Astrocyte of the cerebellum (primary cell): Measurements from ENCODE around the gene PIEZO1.

Experiments used
- DNase-seq: peaks from one replicate; pipeline ENCODE4 v3.0.0-alpha.2; 2011; ENCODE audit warnings: low read depth
- H3K4me3 ChIP-seq: 2 replicates; pipeline ENCODE4 v1.5.1; 2011; ENCODE audit warnings: mild to moderate bottlenecking, low read depth, low read length, moderate library complexity
- CTCF ChIP-seq: IDR thresholded peaks from 2 replicates; pipeline ENCODE4 v1.5.1; 2012; ENCODE audit warnings: low read length, low read depth, moderate library complexity, mild to moderate bottlenecking; ENCODE audit errors: missing control alignments
- in situ Hi-C: cut with HindIII; loops from 2 replicates; pipeline ENCODE4 v1.10.0; 2017; ENCODE audit warnings: low sequenced_read_pairs

Gene PIEZO1

GRCh38 chr16:88761830-88762229 lies 23.2 kb downstream of the PIEZO1 start:
- no peak for DNase-seq
- in situ Hi-C loops: loop anchor here (25.0 kb wide), 1 partner anchor 100 kb away; the partner anchor contains the start of genes GALNS, PABPN1L and TRAPPC2L
- H3K4me3 ChIP-seq: no peak overlapping the region
- no peak for TF ChIP-seq CTCF

GRCh38 chr16:88761143-88761534 lies 23.9 kb downstream of the PIEZO1 start:
- no peak overlapping the region for H3K4me3 ChIP-seq
- in situ Hi-C loops: loop anchor here (25.0 kb wide), 1 partner anchor 101 kb away; the partner anchor contains the start of genes GALNS, PABPN1L and TRAPPC2L
- no peak for DNase-seq
- no peak for TF ChIP-seq CTCF

GRCh38 chr16:88760424-88761142 lies 24.4 kb downstream of the PIEZO1 start:
- in situ Hi-C loops: loop anchor here (25.0 kb wide), 1 partner anchor 102 kb away; the partner anchor contains the start of genes GALNS, PABPN1L and TRAPPC2L
- no peak overlapping the region for H3K4me3 ChIP-seq

GRCh38 chr16:88759976-88760350 lies 25.1 kb downstream of the PIEZO1 start:
- no peak for DNase-seq
- TF ChIP-seq CTCF: no peak
- in situ Hi-C loops: loop anchor here (10.0 to 25.0 kb wide), 3 partner anchors 102 to 445 kb away; partner anchors contain the start of genes GALNS, PABPN1L, SLC22A31 and TRAPPC2L

More at GRCh38 chr16:88760424-88761142, 24.4 kb downstream of the PIEZO1 start:
- no peak for DNase-seq
- no peak for TF ChIP-seq CTCF

GRCh38 chr16:88759245-88759975 lies 25.6 kb downstream of the PIEZO1 start:
- H3K4me3 ChIP-seq: no peak overlapping the region
- no peak for DNase-seq
- in situ Hi-C loops: loop anchor here (10.0 to 25.0 kb wide), 3 partner anchors 103 to 445 kb away; partner anchors contain the start of genes GALNS, PABPN1L, SLC22A31 and TRAPPC2L
- no peak for TF ChIP-seq CTCF

More at GRCh38 chr16:88759976-88760350, 25.1 kb downstream of the PIEZO1 start:
- no peak overlapping the region for H3K4me3 ChIP-seq

GRCh38 chr16:88758944-88759244 lies 26.1 kb downstream of the PIEZO1 start:
- in situ Hi-C loops: loop anchor here (10.0 to 25.0 kb wide), 3 partner anchors 103 to 446 kb away; partner anchors contain the start of genes GALNS, PABPN1L, SLC22A31 and TRAPPC2L
- no peak for TF ChIP-seq CTCF
- no peak overlapping the region for H3K4me3 ChIP-seq
- DNase-seq: no peak
